Head of caudate nucleus (tissue), 42 donors: Measurements from ENCODE around the gene R3HDM2.
A peak's percentile ranks its signal among the peaks of the same experiment; 100 is the strongest.

Experiments
- DNase-seq, 42 donors: peaks; one replicate each; pipeline versions ENCODE4 v3.0.0 to v3.0.0-alpha.2; 2020 to 2021; ENCODE audit warnings: mixed read lengths in 7 of 42
- intact Hi-C: fragments of 100-400 bp; cut with DNase I; formaldehyde crosslinking; loops from one replicate; pipeline ENCODE4 v1.15.0; 2022

R3HDM2 gene

DNA sequence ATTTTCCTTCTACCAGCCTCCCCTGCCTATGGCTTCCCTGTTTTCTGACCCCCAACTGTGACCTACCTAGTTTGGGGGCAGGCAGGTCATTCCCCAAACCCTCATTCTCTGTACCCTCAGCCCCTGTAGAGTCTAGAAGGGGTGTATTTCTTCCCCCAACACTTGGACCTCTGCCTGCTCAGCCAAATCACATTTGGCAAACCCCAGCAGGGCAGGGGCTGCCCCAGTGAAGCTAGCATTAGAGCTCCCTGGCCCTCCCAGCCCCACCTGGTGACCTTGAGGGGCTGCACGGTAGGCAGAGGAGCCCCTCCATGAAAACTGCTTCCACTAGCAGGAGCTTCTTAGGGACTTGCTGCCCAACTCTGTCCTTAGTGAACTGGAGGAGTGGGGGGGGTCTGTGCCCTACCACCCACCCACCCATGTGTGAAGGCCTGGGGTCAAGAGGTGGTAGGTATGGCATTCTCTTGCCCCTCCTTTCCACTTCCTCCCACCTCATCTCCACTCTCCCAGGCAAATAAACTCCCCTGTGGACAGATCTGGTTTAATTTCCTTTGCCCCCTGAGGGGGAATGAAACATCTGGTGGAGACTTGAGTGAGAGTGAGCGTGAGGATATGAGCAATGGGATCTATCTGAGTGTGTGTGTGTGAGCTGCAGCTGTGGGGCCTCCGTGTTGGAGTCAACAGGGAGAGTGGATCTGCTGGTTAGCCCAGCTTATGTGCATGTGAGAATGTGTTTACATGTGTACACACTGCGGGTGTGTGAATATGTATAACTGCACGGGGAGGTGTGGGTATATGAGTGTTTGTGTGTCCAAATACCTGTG is 212.6 kb downstream of the R3HDM2 start:
- DNase-seq, result no peak
- intact Hi-C loops, result no loop called here

DNA sequence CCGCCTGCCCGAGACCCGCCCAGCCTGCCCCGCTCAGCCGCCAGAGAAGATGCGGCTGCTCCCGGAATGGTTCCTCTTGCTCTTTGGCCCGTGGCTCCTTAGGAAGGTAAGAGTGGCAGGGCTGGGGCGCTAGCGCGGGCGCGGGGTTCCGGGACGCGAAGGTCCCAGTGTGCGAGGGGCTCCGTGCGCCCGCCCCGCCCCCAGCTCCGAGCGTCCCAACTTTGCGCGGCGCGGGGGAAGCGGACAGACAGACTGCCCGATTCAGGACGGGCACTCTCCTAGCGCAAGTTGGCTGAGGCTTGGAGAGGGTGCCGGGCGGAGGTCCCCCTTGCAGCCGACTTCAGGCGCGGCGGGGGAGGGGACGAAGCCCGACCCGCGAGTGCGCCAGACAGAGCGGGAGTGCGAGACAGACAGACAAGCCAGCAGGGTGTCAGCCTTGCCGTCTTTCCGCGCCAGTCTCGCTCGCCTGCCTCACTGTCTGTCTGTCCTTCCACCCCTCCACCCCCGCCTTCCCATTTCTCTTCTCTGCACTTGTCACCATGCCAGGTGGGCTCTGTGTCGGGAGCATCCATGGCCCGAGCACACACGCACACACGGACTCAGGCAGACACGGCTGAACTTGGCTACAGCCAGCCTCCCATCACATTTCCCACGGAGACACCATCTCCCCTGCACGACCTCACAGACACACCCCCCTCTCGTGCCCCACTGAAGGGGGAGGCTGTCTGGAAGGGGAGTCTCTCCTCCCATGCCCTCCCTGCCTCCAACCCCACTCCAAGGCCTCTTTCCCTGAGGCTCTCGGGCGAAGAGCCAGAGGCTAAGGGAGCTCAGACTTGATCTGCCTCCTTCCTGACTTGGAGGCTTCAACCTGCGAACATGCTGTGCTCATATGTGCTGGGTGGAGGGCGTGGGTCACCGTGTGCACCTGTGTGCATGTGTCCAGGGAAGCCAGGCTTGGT is 213.6 kb downstream of the R3HDM2 start:
- DNase-seq, result no peak
- intact Hi-C loops, result no loop called here

DNA sequence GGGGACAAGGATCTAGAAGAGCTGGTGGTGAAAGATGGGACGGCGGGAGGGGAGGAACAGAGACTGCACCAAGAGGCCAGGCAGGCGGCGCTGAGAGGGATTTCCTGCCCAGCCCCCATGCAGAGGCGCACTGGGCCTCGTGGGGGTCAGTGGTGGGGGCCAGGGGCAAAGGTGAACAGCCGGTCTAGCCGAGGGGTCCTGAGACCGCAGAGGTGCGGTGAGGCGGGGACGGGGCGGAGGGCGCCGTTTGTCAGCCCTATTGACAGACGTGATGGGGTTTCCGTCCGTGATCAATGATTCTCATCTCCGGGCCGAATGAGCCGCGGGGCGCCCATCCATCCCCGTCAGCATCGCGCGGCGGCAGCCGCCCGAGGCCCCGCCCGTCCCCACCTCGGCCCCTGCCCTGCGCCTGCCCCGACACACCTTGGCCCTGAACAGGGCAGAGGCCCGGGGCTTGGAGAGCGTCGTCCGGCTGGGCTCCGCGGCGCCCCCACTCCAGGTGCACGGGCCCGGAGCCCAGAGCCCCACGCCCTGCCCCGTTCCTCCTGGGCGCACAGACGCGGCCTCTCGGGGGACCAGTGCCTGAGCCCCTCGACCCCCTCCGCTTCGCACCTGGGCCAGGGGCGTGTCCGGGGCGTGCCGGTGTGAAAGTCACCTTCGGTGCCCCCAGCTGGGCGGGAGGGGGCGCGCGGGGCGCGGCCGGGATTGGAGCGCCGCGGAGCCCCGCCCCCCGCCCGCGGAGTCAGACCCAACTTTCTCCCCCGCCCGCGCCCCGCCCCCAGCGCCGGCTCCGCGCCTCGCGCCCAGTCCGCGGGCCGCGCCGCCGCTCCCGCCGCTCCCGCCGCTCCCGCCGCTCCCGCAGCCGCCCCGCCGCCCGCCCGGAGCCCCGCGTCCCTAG is 214.6 kb downstream of the R3HDM2 start, which contains the start of gene NXPH4:
Gene NXPH4, plus strand, starts transcription at position 781 of the 898 bp plus-strand sequence. CDS start 176 bp downstream, outside the sequence.
- intact Hi-C loops, result no loop called here
- no peak for DNase-seq

DNA sequence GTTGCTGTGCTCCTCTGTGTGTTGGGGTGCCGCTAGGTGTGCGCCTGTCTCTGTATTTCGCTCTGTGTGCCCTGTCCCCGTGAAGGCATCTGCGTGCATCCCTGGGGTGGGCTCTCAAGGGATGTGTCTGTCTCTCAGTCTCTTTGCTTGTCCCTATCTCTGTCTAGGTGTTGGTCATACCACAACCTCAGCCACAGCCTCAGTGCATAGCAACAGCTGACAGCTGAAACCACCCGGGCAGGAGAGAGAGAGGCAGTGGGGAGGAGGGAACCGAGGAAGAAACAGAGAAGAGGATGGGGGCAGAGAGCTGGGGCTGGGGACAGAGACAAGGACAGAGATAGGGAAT is 215.2 kb downstream of the R3HDM2 start:
- DNase-seq, result no peak
- intact Hi-C loops, result no loop called here

DNA sequence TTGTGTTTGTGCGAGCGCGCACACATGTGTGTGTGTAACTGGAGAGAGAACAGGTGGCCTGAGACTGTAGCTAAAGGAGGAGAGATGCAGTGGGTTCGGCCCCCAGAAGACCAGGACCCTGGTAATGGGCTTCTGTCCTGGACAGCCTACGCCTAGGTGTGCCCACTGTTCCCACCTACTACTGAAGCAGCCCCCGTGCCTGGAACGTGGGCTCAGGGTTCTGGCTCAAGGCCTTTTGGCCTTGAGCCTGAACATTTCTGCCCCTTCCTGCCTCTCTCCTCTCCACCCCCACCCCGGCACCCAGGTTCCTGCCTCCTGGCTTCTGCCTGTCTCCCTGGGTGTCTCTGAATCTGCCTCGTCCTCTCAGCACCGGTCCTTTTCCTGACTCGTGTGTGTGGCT is 215.8 kb downstream of the R3HDM2 start:
- no peak for DNase-seq
- intact Hi-C loops, result no loop called here

DNA sequence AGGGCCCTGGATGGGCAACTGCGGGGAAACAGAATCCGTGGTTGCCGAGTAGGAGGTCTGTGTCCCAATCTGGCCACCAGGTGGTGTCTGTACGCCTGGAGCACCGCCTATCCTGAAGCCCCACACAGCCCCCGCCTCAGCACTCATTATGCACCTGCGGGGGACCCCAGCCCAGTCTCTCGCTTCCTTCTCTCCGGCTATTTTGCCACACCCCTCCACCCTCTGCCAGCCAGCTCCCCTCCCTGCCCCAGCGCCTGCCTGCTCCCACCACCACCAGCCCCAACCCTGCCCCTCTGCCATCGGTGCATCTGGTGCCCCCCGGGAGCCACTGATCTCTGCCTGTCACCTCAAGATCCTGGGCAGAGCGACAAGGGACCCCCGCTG is 216.5 kb downstream of the R3HDM2 start:
- DNase-seq, result peak in 40 of 42 donors; percentile 31 to 83 (median 60)
- intact Hi-C loops, result no loop called here

DNA sequence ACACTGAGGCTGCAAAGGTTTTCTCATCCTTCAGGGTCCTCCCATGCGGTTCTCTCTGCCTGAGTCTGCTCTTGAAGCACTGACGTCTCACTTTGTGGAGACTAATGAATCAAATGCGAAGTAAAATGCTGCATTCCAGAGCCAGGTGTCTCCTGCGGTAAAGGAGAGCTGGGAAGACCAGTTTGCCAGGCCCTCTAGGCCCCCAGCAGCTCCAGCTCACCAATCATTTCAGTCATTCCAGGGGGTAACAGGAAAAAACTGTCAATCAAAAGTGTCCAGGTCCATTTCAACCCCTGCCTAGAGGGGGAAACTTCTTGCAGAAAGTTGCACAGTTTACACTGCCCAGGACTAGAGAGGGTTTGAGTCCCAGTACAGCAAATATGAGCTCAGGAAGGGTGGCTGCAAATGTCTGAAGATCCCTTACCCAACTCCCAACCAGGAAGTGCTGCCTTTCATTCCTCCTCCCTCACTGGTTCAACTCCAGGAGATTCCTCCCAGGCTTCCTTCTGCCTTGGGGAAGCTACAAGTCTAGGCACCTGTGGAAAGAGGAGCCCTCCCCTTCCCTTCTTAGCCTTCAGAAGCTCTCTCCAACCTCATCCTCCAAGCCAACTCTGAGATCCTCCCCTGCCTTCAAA is 217.0 kb downstream of the R3HDM2 start:
- intact Hi-C loops, result no loop called here
- no peak for DNase-seq

DNA sequence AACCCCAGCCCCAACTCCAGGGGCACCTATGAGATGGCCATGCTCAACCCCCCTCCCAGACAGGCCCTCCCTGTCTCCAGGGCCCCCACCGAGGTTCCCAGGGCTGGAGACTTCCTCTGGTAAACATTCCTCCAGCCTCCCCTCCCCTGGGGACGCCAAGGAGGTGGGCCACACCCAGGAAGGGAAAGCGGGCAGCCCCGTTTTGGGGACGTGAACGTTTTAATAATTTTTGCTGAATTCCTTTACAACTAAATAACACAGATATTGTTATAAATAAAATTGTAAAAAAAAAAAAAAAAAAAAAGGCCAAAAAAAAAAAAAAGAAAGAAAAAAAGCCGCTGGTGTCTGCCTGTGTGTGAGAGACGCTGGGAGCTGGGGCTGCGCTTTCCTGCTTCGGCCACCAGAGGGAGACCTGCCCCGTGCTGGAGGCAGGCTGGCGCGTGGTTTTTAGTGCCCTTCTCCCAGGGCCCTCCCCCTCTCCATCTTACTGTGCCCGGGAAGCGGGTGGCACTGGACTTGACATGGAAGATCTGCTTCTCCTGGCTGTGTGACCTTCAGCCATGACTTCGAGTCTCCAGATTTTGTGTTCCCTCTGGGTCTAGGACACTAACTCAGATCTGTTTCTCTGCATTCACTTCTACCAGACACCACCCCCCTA is 217.7 kb downstream of the R3HDM2 start:
- peak; percentile 86 to 96 (median 92) for DNase-seq
- intact Hi-C loops, result no loop called here

DNA sequence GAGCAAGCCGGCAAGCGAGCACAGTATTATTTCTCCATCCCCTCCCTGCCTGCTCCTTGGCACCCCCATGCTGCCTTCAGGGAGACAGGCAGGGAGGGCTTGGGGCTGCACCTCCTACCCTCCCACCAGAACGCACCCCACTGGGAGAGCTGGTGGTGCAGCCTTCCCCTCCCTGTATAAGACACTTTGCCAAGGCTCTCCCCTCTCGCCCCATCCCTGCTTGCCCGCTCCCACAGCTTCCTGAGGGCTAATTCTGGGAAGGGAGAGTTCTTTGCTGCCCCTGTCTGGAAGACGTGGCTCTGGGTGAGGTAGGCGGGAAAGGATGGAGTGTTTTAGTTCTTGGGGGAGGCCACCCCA is 218.2 kb downstream of the R3HDM2 start:
- intact Hi-C loops, result no loop called here
- no peak for DNase-seq

DNA sequence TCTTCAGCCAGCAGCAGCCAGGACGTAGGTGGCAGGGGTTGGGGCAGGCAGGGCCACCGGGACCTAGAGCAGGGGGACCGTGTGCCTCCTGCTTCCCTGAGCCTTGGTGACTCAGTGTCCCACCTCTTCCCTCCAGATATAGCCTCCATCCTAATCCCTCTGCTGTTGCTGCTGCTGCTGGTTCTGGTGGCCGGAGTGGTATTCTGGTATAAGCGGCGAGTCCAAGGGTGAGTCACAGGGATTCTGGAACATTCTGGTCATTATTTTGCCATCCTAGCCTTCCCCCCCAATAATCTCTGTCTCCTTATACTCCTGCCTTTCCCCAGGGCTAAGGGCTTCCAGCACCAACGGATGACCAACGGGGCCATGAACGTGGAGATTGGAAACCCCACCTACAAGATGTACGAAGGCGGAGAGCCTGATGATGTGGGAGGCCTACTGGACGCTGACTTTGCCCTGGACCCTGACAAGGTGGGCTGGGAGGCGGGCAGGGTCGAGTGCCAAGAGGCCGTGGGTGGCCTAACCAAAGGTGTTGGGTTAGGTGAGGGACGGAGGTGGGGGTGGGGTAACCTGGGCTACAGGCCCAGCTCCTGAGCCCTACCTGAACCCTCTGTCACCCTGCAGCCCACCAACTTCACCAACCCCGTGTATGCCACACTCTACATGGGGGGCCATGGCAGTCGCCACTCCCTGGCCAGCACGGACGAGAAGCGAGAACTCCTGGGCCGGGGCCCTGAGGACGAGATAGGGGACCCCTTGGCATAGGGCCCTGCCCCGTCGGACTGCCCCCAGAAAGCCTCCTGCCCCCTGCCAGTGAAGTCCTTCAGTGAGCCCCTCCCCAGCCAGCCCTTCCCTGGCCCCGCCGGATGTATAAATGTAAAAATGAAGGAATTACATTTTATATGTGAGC is 218.8 kb downstream of the R3HDM2 start:
- intact Hi-C loops, result no loop called here

DNA sequence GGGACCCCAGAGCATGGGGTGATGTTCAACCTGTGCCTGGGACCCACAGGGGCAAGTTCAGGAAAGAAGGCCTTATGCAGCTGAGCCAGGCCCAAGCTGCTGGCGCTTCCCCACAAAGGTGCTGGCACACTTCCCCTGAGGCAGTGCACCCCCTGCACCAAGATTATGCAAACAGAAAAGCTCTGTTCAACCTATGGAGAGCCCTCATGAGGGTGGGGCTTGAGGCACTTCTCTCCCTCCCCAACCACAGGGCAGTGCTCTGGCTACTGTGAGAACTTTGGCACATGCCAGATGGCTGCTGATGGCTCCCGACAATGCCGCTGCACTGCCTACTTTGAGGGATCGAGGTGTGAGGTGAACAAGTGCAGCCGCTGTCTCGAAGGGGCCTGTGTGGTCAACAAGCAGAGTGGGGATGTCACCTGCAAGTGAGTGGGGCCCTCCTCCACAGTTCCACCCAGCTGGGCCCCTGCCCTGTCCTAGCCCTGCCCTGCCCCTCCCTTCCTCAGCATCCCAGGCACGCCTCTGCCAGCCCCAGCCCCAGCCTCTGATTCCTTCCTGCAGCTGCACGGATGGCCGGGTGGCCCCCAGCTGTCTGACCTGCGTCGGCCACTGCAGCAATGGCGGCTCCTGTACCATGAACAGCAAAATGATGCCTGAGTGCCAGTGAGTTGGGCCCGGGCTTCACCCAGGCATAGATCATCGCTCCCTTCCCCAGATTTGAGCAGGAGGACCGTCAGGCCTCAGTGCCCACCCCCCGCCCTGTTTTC is 219.7 kb downstream of the R3HDM2 start:
- intact Hi-C loops, result no loop called here
- no peak for DNase-seq

More for the DNA sequence above, 218.8 kb downstream of the R3HDM2 start:
- DNase-seq, result no peak

DNA sequence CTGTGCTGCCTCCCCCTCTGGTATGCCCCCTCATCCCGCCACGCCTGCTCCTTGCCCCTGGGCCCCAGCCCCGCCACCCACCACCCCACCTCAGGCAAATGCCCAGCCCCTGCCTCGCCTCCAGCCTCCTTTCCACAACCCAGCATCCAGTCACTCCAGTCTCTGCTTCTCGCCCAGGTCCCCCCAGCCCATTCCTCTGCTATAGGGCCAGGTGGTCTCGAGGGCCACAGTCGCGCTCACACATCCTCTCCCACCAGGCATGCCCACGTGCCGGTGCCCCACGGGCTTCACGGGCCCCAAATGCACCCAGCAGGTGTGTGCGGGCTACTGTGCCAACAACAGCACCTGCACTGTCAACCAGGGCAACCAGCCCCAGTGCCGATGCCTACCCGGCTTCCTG is 220.4 kb downstream of the R3HDM2 start:
- no peak for DNase-seq
- intact Hi-C loops, result no loop called here

DNA sequence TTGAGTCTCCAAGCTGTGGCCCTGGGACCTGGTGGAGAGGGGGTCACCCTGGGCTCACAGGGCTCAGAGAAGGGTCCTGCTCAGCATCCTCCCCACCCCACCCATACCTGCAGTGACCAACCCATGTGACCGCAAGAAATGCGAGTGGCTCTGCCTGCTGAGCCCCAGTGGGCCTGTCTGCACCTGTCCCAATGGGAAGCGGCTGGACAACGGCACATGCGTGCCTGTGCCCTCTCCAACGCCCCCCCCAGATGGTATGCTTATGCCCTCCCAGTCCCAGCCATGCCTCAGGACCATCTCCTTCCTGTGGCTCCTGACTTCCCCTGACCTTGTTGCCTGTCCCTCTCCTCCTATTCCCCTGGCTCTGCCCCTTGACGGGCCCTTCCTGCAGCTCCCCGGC is 220.9 kb downstream of the R3HDM2 start:
- no peak for DNase-seq
- intact Hi-C loops, result loop anchor here (5.0 kb wide), 1 partner anchor 32 kb away; no protein-coding TSS in a partner anchor

DNA sequence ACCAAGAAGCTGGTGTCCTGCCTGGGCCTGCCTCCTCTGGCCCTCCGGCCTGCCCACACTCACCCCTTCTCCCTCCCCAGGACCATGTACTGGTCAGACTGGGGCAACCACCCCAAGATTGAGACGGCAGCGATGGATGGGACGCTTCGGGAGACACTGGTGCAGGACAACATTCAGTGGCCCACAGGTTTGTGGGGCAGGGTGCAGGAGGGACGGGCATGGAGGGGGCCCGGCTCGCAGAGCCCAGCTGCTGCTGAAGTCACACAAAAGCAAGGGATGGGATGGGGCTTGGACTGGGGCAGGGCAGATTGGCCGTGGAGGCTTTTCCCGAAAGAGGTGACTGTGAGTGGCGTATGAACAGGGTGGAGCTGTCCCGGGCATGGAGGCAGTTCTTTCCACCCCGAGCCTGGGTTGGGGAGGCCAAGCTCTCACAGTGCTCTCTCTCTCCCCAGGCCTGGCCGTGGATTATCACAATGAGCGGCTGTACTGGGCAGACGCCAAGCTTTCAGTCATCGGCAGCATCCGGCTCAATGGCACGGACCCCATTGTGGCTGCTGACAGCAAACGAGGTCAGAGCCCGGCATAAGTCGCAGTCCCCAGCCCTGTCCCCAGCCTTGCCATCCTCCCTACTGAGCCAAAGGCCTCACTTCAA is 222.1 kb downstream of the R3HDM2 start:
- intact Hi-C loops, result loop anchor here (5.0 kb wide), 1 partner anchor 34 kb away; no protein-coding TSS in a partner anchor
- DNase-seq, result peak; percentile 51 to 95 (median 80)

DNA sequence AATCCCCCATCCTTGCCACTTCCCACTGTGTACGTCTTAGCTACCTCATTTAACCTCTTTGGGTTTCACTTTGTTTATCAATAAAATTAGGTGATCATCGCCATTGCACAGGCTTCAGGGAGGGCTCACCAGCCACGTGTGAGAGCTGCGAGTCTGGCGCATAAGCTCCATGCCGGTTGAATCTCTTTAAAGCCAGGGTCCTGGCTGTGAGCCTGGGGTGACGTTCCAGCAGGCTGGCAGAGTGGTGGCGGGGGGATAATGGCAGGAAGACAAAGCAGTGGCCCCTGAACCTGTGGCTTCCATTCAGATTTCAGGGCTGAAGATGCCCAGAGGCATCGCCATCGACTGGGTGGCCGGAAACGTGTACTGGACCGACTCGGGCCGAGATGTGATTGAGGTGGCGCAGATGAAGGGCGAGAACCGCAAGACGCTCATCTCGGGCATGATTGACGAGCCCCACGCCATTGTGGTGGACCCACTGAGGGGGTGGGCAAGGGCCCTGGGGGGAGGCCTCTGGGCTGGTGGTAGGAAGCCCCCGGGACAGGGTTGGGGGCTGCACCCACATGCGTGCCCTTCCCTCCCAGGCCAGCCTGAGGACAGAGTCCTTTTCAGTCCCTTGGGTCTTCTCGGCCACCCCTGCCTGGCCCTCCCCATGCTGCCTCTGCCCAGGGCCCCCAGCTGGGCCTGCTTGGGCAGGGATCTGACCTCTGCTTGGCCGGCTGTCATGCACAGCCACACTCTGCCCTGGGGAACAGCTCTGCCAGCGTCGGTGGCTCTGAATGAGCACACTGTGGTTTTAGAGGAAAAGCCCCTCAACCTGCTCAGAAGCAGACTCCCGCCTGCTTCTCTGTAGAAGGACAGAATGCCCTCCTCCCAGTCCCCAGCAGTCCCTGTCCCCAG is 222.9 kb downstream of the R3HDM2 start:
- intact Hi-C loops, result loop anchor here (5.0 kb wide), 1 partner anchor 34 kb away; no protein-coding TSS in a partner anchor
- DNase-seq, result peak in 1 of 42 donors; percentile 60
